Smooth muscle cell (in vitro differentiated cells): Measurements from ENCODE around the gene UBTF. TPM values are rescaled to one million over a fixed set of nuclear protein-coding genes. Genes with fewer than 3 reads are reported as not detected.

Experiments used
- DNase-seq: peaks from one replicate; lab custom pipeline; 2025; ENCODE audit not compliant: unreplicated experiment; lab: John Stamatoyannopoulos, UW
- H2AFZ ChIP-seq: fragments of 200-600 bp; sonication (generic); 2 replicates; pipeline ENCODE4 v1.6.0; 2016; ENCODE audit warnings: antibody characterized with exemption, low read depth, mild to moderate bottlenecking
- H3F3A ChIP-seq: fragments of 200-600 bp; sonication (generic); 2 replicates; pipeline ENCODE4 v1.6.0; 2017; ENCODE audit warnings: antibody characterized with exemption, low read depth
- H3K27ac ChIP-seq: fragments of 200-600 bp; sonication (generic); 2 replicates; pipeline ENCODE4 v1.5.1; 2016; ENCODE audit warnings: low read depth, mild to moderate bottlenecking
- H3K27me3 ChIP-seq: fragments of 200-600 bp; sonication (generic); 2 replicates; pipeline ENCODE4 v1.6.1; 2016; ENCODE audit warnings: low read depth, mild to moderate bottlenecking
- H3K36me3 ChIP-seq: fragments of 200-600 bp; sonication (generic); 2 replicates; pipeline ENCODE4 v1.5.1; 2016; ENCODE audit warnings: low read depth
- H3K4me1 ChIP-seq: fragments of 200-600 bp; sonication (generic); 2 replicates; pipeline ENCODE4 v1.5.1; 2016; ENCODE audit warnings: low read depth
- H3K4me2 ChIP-seq: fragments of 200-600 bp; sonication (generic); 2 replicates; pipeline ENCODE4 v1.6.0; 2016; ENCODE audit warnings: mild to moderate bottlenecking
- H3K4me3 ChIP-seq: fragments of 200-600 bp; sonication (generic); 2 replicates; pipeline ENCODE4 v1.5.1; 2016; ENCODE audit warnings: mild to moderate bottlenecking
- H3K79me2 ChIP-seq: fragments of 200-600 bp; sonication (generic); 2 replicates; pipeline ENCODE4 v1.6.0; 2016; ENCODE audit warnings: low read depth, mild to moderate bottlenecking
- H3K9ac ChIP-seq: fragments of 200-600 bp; sonication (generic); 2 replicates; pipeline ENCODE4 v1.6.0; 2016; ENCODE audit warnings: low read depth
- H3K9me3 ChIP-seq: fragments of 200-600 bp; sonication (generic); replicated peaks from 2 replicates; pipeline ENCODE4 v1.5.1; 2016; ENCODE audit warnings: low read depth
- H4K20me1 ChIP-seq: fragments of 200-600 bp; sonication (generic); 2 replicates; pipeline ENCODE4 v1.6.0; 2016; ENCODE audit warnings: low read depth
- WGBS: methylation state at CpG from one replicate; pipeline ENCODE4 v1.1.7; 2016; ENCODE audit warnings: low lambda C conversion rate; 5-methylcytosine and 5-hydroxymethylcytosine counted together
- polyA plus RNA-seq: library from polyadenylated mRNA; unstranded; fragments of >200 nt; fragmentation: Nextera tagmentation; extraction: Ambion mirVana; gene quantifications from 2 replicates; pipeline ENCODE4 v1.2.1, GENCODE V29; 2016
- total RNA-seq: library from RNA; depleted of rRNA; stranded (reverse); fragments of >200 nt; gene quantifications from 2 replicates; pipeline ENCODE4 v1.2.3, GENCODE V29; 2014
- TF ChIP-seq, protein P1 (sequence below): fragments of 200-600 bp; sonication (generic); IDR thresholded peaks from 2 replicates; pipeline ENCODE4 v1.5.1; 2017; ENCODE audit warnings: borderline replicate concordance, mild to moderate bottlenecking, antibody characterized with exemption; ENCODE audit not compliant: insufficient read depth, poor library complexity, severe bottlenecking

Gene UBTF
- total and polyA plus RNA-seq, 2 experiments from 2014 or later: 18.2 to 22.1 TPM

DNA sequence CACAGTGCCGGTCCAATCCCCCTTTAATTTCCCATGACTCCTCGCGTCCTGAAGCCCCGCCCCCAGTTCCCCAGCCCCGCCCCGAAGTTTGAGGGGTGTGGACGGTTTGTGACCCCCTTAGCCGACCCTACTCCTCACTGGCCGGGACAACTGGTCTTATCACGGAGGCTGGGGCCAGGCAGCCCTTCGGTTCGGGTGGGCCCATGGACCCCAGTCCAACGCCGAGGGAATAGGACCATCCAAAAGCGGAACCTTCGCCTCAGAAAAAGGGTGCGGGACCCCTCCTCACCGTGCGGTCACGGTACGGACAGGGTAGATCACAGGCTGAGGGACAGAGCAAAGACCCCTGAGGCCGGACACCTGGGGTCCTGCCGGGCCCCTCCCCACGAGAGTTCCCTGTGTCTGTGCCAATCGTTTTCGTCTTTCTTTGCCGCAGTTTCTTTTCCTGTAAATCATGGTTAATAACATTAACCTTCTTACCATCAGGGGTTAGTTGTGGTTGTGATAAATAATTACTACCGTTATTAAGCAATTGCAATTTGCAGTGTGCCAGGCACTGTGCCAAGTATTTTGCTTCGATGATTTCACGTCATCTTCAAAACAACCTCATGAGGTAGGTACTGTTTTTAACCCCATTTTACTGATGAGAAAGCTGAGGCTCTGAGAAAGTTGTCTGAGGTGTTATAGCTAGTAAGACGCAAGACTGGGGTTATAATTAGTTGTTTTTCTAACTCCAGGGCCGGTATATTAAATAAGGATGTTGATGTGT is 32.2 kb downstream of the UBTF start:
- 8% methylated on average over 32 of the region's 32 CpGs for WGBS
- no peak for DNase-seq

GRCh38 chr17:44186307-44187130 is 33.0 kb downstream of the UBTF start, which contains the start of gene TMUB2:
Gene TMUB2, plus strand, starts transcription at chr17:44186972. Its CDS starts 737 bp downstream, at chr17:44187709.
- TF ChIP-seq, protein P1, sequence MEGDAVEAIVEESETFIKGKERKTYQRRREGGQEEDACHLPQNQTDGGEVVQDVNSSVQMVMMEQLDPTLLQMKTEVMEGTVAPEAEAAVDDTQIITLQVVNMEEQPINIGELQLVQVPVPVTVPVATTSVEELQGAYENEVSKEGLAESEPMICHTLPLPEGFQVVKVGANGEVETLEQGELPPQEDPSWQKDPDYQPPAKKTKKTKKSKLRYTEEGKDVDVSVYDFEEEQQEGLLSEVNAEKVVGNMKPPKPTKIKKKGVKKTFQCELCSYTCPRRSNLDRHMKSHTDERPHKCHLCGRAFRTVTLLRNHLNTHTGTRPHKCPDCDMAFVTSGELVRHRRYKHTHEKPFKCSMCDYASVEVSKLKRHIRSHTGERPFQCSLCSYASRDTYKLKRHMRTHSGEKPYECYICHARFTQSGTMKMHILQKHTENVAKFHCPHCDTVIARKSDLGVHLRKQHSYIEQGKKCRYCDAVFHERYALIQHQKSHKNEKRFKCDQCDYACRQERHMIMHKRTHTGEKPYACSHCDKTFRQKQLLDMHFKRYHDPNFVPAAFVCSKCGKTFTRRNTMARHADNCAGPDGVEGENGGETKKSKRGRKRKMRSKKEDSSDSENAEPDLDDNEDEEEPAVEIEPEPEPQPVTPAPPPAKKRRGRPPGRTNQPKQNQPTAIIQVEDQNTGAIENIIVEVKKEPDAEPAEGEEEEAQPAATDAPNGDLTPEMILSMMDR: no peak
- 1% methylated on average over 47 of the region's 50 CpGs for WGBS
- H3K4me1 ChIP-seq: peaks cover 17% of the 10 kb centered on the region
- H3K9me3 ChIP-seq: no peaks in the 10 kb centered on the region
- H3K9ac ChIP-seq: peak within 1 kb of the TSS; percentile 96
- peaks cover 5% of the 10 kb centered on the region for H3F3A ChIP-seq
- no peaks in the 10 kb centered on the region for H3K27me3 ChIP-seq
- H4K20me1 ChIP-seq: peaks cover 7% of the 10 kb centered on the region
- H3K4me2 ChIP-seq: peak within 1 kb of the TSS; percentile 95
- peak within 1 kb of the TSS; percentile 80 for H3K4me3 ChIP-seq
- no peaks in the 10 kb centered on the region for H3K36me3 ChIP-seq
- peak; percentile 92 for DNase-seq
- peak within 1 kb of the TSS; percentile 76 for H2AFZ ChIP-seq
- H3K27ac ChIP-seq: peak within 1 kb of the TSS; percentile 89
- peaks cover 35% of the 10 kb centered on the region for H3K79me2 ChIP-seq

More for the DNA sequence above, 32.2 kb downstream of the UBTF start:
- TF ChIP-seq, protein P1: no peak
- Histone ChIP-seq H3F3A (peaks cover 5% of the 10 kb centered on the region), H4K20me1 (peaks cover 7% of the 10 kb centered on the region), H3K27ac (peak overlapping the region; percentile 89), H3K79me2 (peaks cover 35% of the 10 kb centered on the region), H3K4me3 (peak overlapping the region; percentile 80), H3K4me2 (peak overlapping the region; percentile 95), H3K36me3 (no peaks in the 10 kb centered on the region), H2AFZ (peak overlapping the region; percentile 76), H3K9me3 (no peaks in the 10 kb centered on the region), H3K9ac (peak overlapping the region; percentile 96), H3K4me1 (peaks cover 17% of the 10 kb centered on the region), H3K27me3 (no peaks in the 10 kb centered on the region)

GRCh38 chr17:44184212-44184810 is 35.2 kb downstream of the UBTF start:
- no peaks in the 10 kb centered on the region for H3F3A ChIP-seq
- H2AFZ ChIP-seq: no peak overlapping the region
- no peak overlapping the region for H3K4me3 ChIP-seq
- no peaks in the 10 kb centered on the region for H3K27me3 ChIP-seq
- H3K4me2 ChIP-seq: no peak overlapping the region
- WGBS: 97% methylated on average over 8 of the region's 8 CpGs
- H3K27ac ChIP-seq: no peak overlapping the region
- peaks cover 17% of the 10 kb centered on the region for H3K4me1 ChIP-seq
- H3K9ac ChIP-seq: no peak overlapping the region
- no peaks in the 10 kb centered on the region for H3K9me3 ChIP-seq
- no peak for DNase-seq
- peaks cover 35% of the 10 kb centered on the region for H3K79me2 ChIP-seq
- TF ChIP-seq, protein P1: no peak
- no peaks in the 10 kb centered on the region for H3K36me3 ChIP-seq
- peaks cover 7% of the 10 kb centered on the region for H4K20me1 ChIP-seq
